Measurements from ENCODE around the gene SETD1A.

- TF ChIP-seq CTCF (conservative IDR thresholded peaks at IDR 0.05), result no peak
- no peak for TF ChIP-seq EZH2 (IDR thresholded peaks at IDR 0.05; ENCODE audit: low read depth)
These were observed 5.8 kb upstream of the SETD1A start for GRCh38 chr16:30951750-30952149.

All from PC-9 (cell line).